Activated naive CD4-positive, alpha-beta T cell treated with Interleukin-2 at 50 U/mL for 16 hours (primary cell): ENCODE results near the gene RCC2.

Source experiments
- DNase-seq: peaks from one replicate; pipeline ENCODE4 v3.0.0-alpha.2; 2020

The RCC2 gene

GRCh38 chr1:17370618-17371017, 68.9 kb downstream of the RCC2 start:
- no peak for DNase-seq

GRCh38 chr1:17369466-17369865, 70.0 kb downstream of the RCC2 start:
- no peak for DNase-seq

GRCh38 chr1:17365293-17365692, 74.2 kb downstream of the RCC2 start:
- no peak for DNase-seq

- DNase-seq = no peak
Observed at GRCh38 chr1:17363771-17364170, 75.7 kb downstream of the RCC2 start.

- no peak for DNase-seq
Observed at GRCh38 chr1:17363351-17363750, 76.1 kb downstream of the RCC2 start.

GRCh38 chr1:17361687-17362086, 77.8 kb downstream of the RCC2 start:
- DNase-seq = no peak

GRCh38 chr1:17360272-17360956, 79.1 kb downstream of the RCC2 start:
- no peak for DNase-seq

GRCh38 chr1:17359808-17360207, 79.7 kb downstream of the RCC2 start:
- DNase-seq = no peak

GRCh38 chr1:17359031-17359430, 80.4 kb downstream of the RCC2 start:
- no peak for DNase-seq

GRCh38 chr1:17358557-17358956, 80.9 kb downstream of the RCC2 start:
- DNase-seq = no peak
